ENCODE measurements around the gene RDH13.

DNA sequence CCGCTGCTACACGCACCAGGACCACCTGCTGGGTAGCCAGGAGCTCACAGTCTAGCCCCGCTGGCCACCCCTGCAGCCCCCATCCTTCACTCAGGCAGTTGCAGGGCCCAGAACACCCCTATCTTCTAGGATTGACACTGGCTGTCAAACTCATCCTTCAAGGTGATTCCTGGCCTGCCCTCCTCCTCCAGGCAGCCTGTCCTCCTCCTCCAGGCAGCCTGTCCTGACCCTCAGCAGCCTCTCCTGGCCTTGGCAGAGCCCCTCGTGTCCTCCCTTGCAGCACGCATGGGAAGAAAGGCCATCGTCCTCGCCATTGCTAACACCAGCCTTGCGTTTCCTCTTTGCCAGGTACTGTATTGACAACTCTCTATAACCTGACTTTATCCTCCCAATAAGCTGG lies 9.0 kb upstream of the RDH13 start:
- TF ChIP-seq POLR2A (IDR thresholded peaks at IDR 0.05) = no peak
- TF ChIP-seq, protein P1, sequence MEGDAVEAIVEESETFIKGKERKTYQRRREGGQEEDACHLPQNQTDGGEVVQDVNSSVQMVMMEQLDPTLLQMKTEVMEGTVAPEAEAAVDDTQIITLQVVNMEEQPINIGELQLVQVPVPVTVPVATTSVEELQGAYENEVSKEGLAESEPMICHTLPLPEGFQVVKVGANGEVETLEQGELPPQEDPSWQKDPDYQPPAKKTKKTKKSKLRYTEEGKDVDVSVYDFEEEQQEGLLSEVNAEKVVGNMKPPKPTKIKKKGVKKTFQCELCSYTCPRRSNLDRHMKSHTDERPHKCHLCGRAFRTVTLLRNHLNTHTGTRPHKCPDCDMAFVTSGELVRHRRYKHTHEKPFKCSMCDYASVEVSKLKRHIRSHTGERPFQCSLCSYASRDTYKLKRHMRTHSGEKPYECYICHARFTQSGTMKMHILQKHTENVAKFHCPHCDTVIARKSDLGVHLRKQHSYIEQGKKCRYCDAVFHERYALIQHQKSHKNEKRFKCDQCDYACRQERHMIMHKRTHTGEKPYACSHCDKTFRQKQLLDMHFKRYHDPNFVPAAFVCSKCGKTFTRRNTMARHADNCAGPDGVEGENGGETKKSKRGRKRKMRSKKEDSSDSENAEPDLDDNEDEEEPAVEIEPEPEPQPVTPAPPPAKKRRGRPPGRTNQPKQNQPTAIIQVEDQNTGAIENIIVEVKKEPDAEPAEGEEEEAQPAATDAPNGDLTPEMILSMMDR (IDR thresholded peaks at IDR 0.05) = no peak
- no peak for TF ChIP-seq EP300 (IDR thresholded peaks at IDR 0.05)

All from ovary (tissue), 3 donors.